GM19324 (cell line): ENCODE results near the gene GNG12.

ENCODE experiments used
- ATAC-seq: cut with Tn5 transposase; IDR thresholded peaks from one replicate; pipeline ENCODE4 v1.9.1; 2021; ENCODE audit warnings: mild to moderate bottlenecking, moderate library complexity; ENCODE audit not compliant: unreplicated experiment, low FRiP score

GNG12 gene

GRCh38 chr1:67686267-67687197 lies 146.7 kb downstream of the GNG12 start:
- peak; percentile 16 for ATAC-seq

GRCh38 chr1:67685558-67686266 lies 147.6 kb downstream of the GNG12 start:
- ATAC-seq, result peak; percentile 13

- peak; percentile 92 for ATAC-seq
Observed at GRCh38 chr1:67685067-67685557, 148.2 kb downstream of the GNG12 start, which contains the start of gene GADD45A. Gene GADD45A, plus strand, starts transcription at chr1:67685201. Its CDS starts 294 bp downstream, at chr1:67685495.

GRCh38 chr1:67684526-67685066 lies 148.7 kb downstream of the GNG12 start:
- no peak for ATAC-seq

GRCh38 chr1:67683766-67684525 lies 149.3 kb downstream of the GNG12 start:
- no peak for ATAC-seq

- no peak for ATAC-seq
Observed at GRCh38 chr1:67683316-67683715, 150.0 kb downstream of the GNG12 start.

GRCh38 chr1:67682659-67683197 lies 150.5 kb downstream of the GNG12 start:
- ATAC-seq, result no peak

- ATAC-seq, result no peak
Observed at GRCh38 chr1:67680486-67680885, 152.8 kb downstream of the GNG12 start.

- no peak for ATAC-seq
Observed at GRCh38 chr1:67679691-67680090, 153.6 kb downstream of the GNG12 start.

- no peak for ATAC-seq
Observed at GRCh38 chr1:67677930-67678329, 155.3 kb downstream of the GNG12 start.

- ATAC-seq, result no peak
Observed at GRCh38 chr1:67677408-67677807, 155.9 kb downstream of the GNG12 start.

GRCh38 chr1:67676946-67677345 lies 156.3 kb downstream of the GNG12 start:
- ATAC-seq, result no peak

GRCh38 chr1:67676287-67676686 lies 157.0 kb downstream of the GNG12 start:
- no peak for ATAC-seq

GRCh38 chr1:67675800-67676199 lies 157.5 kb downstream of the GNG12 start:
- peak; percentile 85 for ATAC-seq

GRCh38 chr1:67674260-67675011 lies 158.8 kb downstream of the GNG12 start:
- ATAC-seq, result no peak

GRCh38 chr1:67673468-67674201 lies 159.6 kb downstream of the GNG12 start:
- ATAC-seq, result no peak

- no peak for ATAC-seq
Observed at GRCh38 chr1:67672260-67672803, 160.9 kb downstream of the GNG12 start.

- ATAC-seq, result no peak
Observed at GRCh38 chr1:67668660-67669059, 164.6 kb downstream of the GNG12 start.
